ENCODE results near the gene SERPINB6. TPM values are rescaled to one million over a fixed set of nuclear protein-coding genes. Genes with fewer than 3 reads are reported as not detected.
A peak's percentile ranks its signal among the peaks of the same experiment; 100 is the strongest.

SERPINB6 gene
- polyA plus RNA-seq, 1 of the 3 experiments (the other 2 are of a cell fraction), result 102 TPM

- Histone ChIP-seq H3K79me2 (ENCODE audit: insufficient read depth) (peaks cover 88% of the 10 kb centered on the region), H3K4me2 (peak overlapping the region; percentile 68), H3F3A (replicated peaks; ENCODE audit: insufficient read depth) (peaks cover 20% of the 10 kb centered on the region), H4K20me1 (ENCODE audit: insufficient read depth) (no peaks in the 10 kb centered on the region), H3K27me3 (ENCODE audit: insufficient read depth) (no peaks in the 10 kb centered on the region), H3K9me3 (no peaks in the 10 kb centered on the region), H3K36me3 (replicated peaks in 1 of 2; ENCODE audit: control insufficient read depth in 1 of 2, insufficient read depth in 2 of 2, low read length in 1 of 2) (peaks cover 0 to 10% of the 10 kb centered on the region in 2 experiments), H2AFZ (ENCODE audit: low read depth) (no peak overlapping the region), H3K4me1 (ENCODE audit: control insufficient read depth in 1 of 2, insufficient read depth in 2 of 2, low read depth in 1 of 2, low read length in 1 of 2) (peaks cover 0 to 15% of the 10 kb centered on the region in 2 experiments; a peak in 3 of 4 replicates), H3K9ac (peak overlapping the region; percentile 40; the same call in 1 of the 2 replicates), H3K27ac (ENCODE audit: low read depth in 2 of 2, low read length in 1 of 2) (peak overlapping the region in 1 of 2 experiments; percentile 78; a peak in 2 of 4 replicates), H3K4me3 (ENCODE audit: low read depth in 2 of 2, low read length in 1 of 2) (no peak overlapping the region), H3K9me2 (no peaks in the 10 kb centered on the region)
- TF ChIP-seq, protein P1, sequence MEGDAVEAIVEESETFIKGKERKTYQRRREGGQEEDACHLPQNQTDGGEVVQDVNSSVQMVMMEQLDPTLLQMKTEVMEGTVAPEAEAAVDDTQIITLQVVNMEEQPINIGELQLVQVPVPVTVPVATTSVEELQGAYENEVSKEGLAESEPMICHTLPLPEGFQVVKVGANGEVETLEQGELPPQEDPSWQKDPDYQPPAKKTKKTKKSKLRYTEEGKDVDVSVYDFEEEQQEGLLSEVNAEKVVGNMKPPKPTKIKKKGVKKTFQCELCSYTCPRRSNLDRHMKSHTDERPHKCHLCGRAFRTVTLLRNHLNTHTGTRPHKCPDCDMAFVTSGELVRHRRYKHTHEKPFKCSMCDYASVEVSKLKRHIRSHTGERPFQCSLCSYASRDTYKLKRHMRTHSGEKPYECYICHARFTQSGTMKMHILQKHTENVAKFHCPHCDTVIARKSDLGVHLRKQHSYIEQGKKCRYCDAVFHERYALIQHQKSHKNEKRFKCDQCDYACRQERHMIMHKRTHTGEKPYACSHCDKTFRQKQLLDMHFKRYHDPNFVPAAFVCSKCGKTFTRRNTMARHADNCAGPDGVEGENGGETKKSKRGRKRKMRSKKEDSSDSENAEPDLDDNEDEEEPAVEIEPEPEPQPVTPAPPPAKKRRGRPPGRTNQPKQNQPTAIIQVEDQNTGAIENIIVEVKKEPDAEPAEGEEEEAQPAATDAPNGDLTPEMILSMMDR (IDR thresholded peaks at IDR 0.05), result no peak
- TF ChIP-seq TAF1 (IDR thresholded peaks at IDR 0.05; ENCODE audit: borderline replicate concordance, low read depth, low read length) (no peak), EZH2phosphoT487 (IDR thresholded peaks at IDR 0.05; ENCODE audit: borderline replicate concordance, low read depth) (no peak), FOSL2 (IDR thresholded peaks at IDR 0.05; ENCODE audit: borderline replicate concordance, low read depth) (no peak), MEF2A (IDR thresholded peaks at IDR 0.05; ENCODE audit: borderline replicate concordance, low read depth) (no peak), MXI1 (IDR thresholded peaks at IDR 0.05; ENCODE audit: low read depth, low read length) (no peak), SMC3 (IDR thresholded peaks at IDR 0.05; ENCODE audit: low read depth, low read length) (no peak), EP300 (IDR thresholded peaks at IDR 0.05; ENCODE audit: borderline replicate concordance in 1 of 2, low read depth in 1 of 2, low read length in 1 of 2) (no peak), USF2 (IDR thresholded peaks at IDR 0.05; ENCODE audit: borderline replicate concordance, low read depth, low read length) (no peak), FOXJ3 (CRISPR knock-in tag; IDR thresholded peaks at IDR 0.05) (no peak), RFX5 (IDR thresholded peaks at IDR 0.05; ENCODE audit: low read length) (no peak), YY1 (IDR thresholded peaks at IDR 0.05; ENCODE audit: low read depth) (no peak), GATA2 (CRISPR knock-in tag; IDR thresholded peaks at IDR 0.05) (no peak)
- TF ChIP-seq, protein P2, sequence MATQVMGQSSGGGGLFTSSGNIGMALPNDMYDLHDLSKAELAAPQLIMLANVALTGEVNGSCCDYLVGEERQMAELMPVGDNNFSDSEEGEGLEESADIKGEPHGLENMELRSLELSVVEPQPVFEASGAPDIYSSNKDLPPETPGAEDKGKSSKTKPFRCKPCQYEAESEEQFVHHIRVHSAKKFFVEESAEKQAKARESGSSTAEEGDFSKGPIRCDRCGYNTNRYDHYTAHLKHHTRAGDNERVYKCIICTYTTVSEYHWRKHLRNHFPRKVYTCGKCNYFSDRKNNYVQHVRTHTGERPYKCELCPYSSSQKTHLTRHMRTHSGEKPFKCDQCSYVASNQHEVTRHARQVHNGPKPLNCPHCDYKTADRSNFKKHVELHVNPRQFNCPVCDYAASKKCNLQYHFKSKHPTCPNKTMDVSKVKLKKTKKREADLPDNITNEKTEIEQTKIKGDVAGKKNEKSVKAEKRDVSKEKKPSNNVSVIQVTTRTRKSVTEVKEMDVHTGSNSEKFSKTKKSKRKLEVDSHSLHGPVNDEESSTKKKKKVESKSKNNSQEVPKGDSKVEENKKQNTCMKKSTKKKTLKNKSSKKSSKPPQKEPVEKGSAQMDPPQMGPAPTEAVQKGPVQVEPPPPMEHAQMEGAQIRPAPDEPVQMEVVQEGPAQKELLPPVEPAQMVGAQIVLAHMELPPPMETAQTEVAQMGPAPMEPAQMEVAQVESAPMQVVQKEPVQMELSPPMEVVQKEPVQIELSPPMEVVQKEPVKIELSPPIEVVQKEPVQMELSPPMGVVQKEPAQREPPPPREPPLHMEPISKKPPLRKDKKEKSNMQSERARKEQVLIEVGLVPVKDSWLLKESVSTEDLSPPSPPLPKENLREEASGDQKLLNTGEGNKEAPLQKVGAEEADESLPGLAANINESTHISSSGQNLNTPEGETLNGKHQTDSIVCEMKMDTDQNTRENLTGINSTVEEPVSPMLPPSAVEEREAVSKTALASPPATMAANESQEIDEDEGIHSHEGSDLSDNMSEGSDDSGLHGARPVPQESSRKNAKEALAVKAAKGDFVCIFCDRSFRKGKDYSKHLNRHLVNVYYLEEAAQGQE (IDR thresholded peaks at IDR 0.05; ENCODE audit: low read depth, low read length), result no peak
- no peak for DNase-seq
- 96% methylated on average over 4 of the region's 4 CpGs for WGBS (ENCODE audit: low lambda C conversion rate)
- ChIA-PET POLR2A (no interaction called here), CTCF (interaction anchor here (1.2 kb wide), 1 partner anchor 9 kb away, joined by 6 read pairs; no protein-coding TSS in a partner anchor)
Measured at GRCh38 chr6:2960935-2961334, 10.4 kb downstream of the SERPINB6 start.

All from SK-N-SH (cell line).